ENCODE data around the gene DCTN4. TPM values are rescaled to one million over a fixed set of nuclear protein-coding genes. Genes with fewer than 3 reads are reported as not detected.
A peak's percentile ranks its signal among the peaks of the same experiment; 100 is the strongest.

Gene DCTN4
- total RNA-seq, 6 experiments from 2014 or later, result 60.1 to 76.9 (median 68.7) TPM

GRCh38 chr5:150758203-150758530, 650 bp downstream of the DCTN4 start:
- no peak overlapping the region for H3K4me3 Mint-ChIP-seq
- H3K27ac Mint-ChIP-seq, result no peak overlapping the region
- DNase-seq, result no peak
- H3K4me1 Mint-ChIP-seq (ENCODE audit: low read depth), result peaks cover 32% of the 10 kb centered on the region
- peaks cover 3% of the 10 kb centered on the region; the same call in 1 of the 2 replicates for H3K27me3 Mint-ChIP-seq (ENCODE audit: insufficient read depth)
- H3K36me3 Mint-ChIP-seq (ENCODE audit: low read depth), result peaks cover 29% of the 10 kb centered on the region
- H3K9me3 Mint-ChIP-seq, result no peaks in the 10 kb centered on the region
- no peak for TF ChIP-seq CTCF (IDR thresholded peaks at IDR 0.05)

GRCh38 chr5:150757087-150757649, 1.6 kb downstream of the DCTN4 start:
- Mint-ChIP-seq H3K4me1 (ENCODE audit: low read depth) (peaks cover 23% of the 10 kb centered on the region), H3K4me3 (no peak overlapping the region), H3K27ac (peak overlapping the region; percentile 62), H3K9me3 (no peaks in the 10 kb centered on the region), H3K36me3 (ENCODE audit: low read depth) (peaks cover 30% of the 10 kb centered on the region), H3K27me3 (ENCODE audit: insufficient read depth) (peaks cover 3% of the 10 kb centered on the region; the same call in 1 of the 2 replicates)
- no peak for DNase-seq
- no peak for TF ChIP-seq CTCF (IDR thresholded peaks at IDR 0.05)

GRCh38 chr5:150753863-150754262, 5.0 kb downstream of the DCTN4 start:
- Mint-ChIP-seq H3K9me3 (no peaks in the 10 kb centered on the region), H3K4me1 (ENCODE audit: low read depth) (peaks cover 41% of the 10 kb centered on the region), H3K27ac (peak overlapping the region; percentile 47), H3K27me3 (ENCODE audit: insufficient read depth) (peaks cover 2% of the 10 kb centered on the region; the same call in 1 of the 2 replicates), H3K36me3 (ENCODE audit: low read depth) (peaks cover 38% of the 10 kb centered on the region), H3K4me3 (no peak overlapping the region)
- no peak for DNase-seq
- TF ChIP-seq CTCF (IDR thresholded peaks at IDR 0.05), result no peak

- no peak for TF ChIP-seq CTCF (IDR thresholded peaks at IDR 0.05)
- peaks cover 41% of the 10 kb centered on the region for H3K4me1 Mint-ChIP-seq (ENCODE audit: low read depth)
- H3K27ac Mint-ChIP-seq, result peak overlapping the region; percentile 47
Measured at GRCh38 chr5:150753463-150753862, 5.4 kb downstream of the DCTN4 start.

GRCh38 chr5:150751096-150751891, 7.5 kb downstream of the DCTN4 start:
- no peaks in the 10 kb centered on the region for H3K9me3 Mint-ChIP-seq
- peak overlapping the region; percentile 65 for H3K27ac Mint-ChIP-seq
- peaks cover 2% of the 10 kb centered on the region; the same call in 1 of the 2 replicates for H3K27me3 Mint-ChIP-seq (ENCODE audit: insufficient read depth)
- TF ChIP-seq CTCF (IDR thresholded peaks at IDR 0.05), result no peak
- H3K4me3 Mint-ChIP-seq, result peak overlapping the region; percentile 36; the same call in 1 of the 2 replicates
- H3K36me3 Mint-ChIP-seq (ENCODE audit: low read depth), result peaks cover 35% of the 10 kb centered on the region
- peaks cover 33% of the 10 kb centered on the region for H3K4me1 Mint-ChIP-seq (ENCODE audit: low read depth)
- peak; percentile 7 for DNase-seq

More at GRCh38 chr5:150753463-150753862, 5.4 kb downstream of the DCTN4 start:
- no peaks in the 10 kb centered on the region for H3K9me3 Mint-ChIP-seq
- no peak for DNase-seq
- peaks cover 2% of the 10 kb centered on the region; the same call in 1 of the 2 replicates for H3K27me3 Mint-ChIP-seq (ENCODE audit: insufficient read depth)
- H3K36me3 Mint-ChIP-seq (ENCODE audit: low read depth), result peaks cover 40% of the 10 kb centered on the region
- no peak overlapping the region for H3K4me3 Mint-ChIP-seq
